Endodermal cell (in vitro differentiated cells): Measurements from ENCODE around the gene PTPRCAP. TPM values are rescaled to one million over a fixed set of nuclear protein-coding genes. Genes with fewer than 3 reads are reported as not detected.
"Not testable (repeated sequence)": the region's sequence is repeated elsewhere in the genome, so short reads cannot be mapped to it uniquely, and the experiment has no call there.

ENCODE experiments used
- DNase-seq: peaks from one replicate; pipeline ENCODE4 v3.0.0-alpha.2; 2017
- H3K27ac ChIP-seq: 2 replicates; pipeline ENCODE4 v1.5.1; 2013; ENCODE audit warnings: mild to moderate bottlenecking, low read depth, low read length, moderate library complexity
- H3K27me3 ChIP-seq: 2 replicates; pipeline ENCODE4 v1.6.1; 2013; ENCODE audit warnings: mild to moderate bottlenecking, low read length, moderate library complexity; ENCODE audit not compliant: insufficient read depth, control insufficient read depth, poor library complexity, severe bottlenecking
- H3K36me3 ChIP-seq: 2 replicates; pipeline ENCODE4 v1.7.0; 2013; ENCODE audit warnings: mild to moderate bottlenecking, low read length, moderate library complexity; ENCODE audit not compliant: control insufficient read depth, insufficient read depth
- H3K4me1 ChIP-seq: one replicate; pipeline ENCODE4 v1.7.0; 2013; ENCODE audit warnings: low read length; ENCODE audit not compliant: control insufficient read depth, insufficient read depth
- H3K4me3 ChIP-seq: 2 replicates; pipeline ENCODE4 v1.5.1; 2013; ENCODE audit warnings: mild to moderate bottlenecking, low read length, moderate library complexity
- H3K9ac ChIP-seq: 2 replicates; pipeline ENCODE4 v1.6.1; 2013; ENCODE audit warnings: mild to moderate bottlenecking, low read length, moderate library complexity; ENCODE audit not compliant: poor library complexity, severe bottlenecking; ENCODE audit errors: extremely low read depth
- H3K9me3 ChIP-seq: 2 replicates; pipeline ENCODE4 v1.6.1; 2013; ENCODE audit warnings: mild to moderate bottlenecking, low read length, moderate library complexity; ENCODE audit not compliant: control insufficient read depth
- H3K27ac Mint-ChIP-seq: 2 replicates; pipeline ENCODE4 v1.8.0; 2020; ENCODE audit warnings: mixed read lengths
- H3K27me3 Mint-ChIP-seq: 2 replicates; pipeline ENCODE4 v1.8.0; 2021; ENCODE audit warnings: mild to moderate bottlenecking, mixed read lengths; ENCODE audit not compliant: insufficient read depth
- H3K36me3 Mint-ChIP-seq: 2 replicates; pipeline ENCODE4 v1.8.0; 2020; ENCODE audit warnings: low read depth, mixed read lengths
- H3K4me1 Mint-ChIP-seq: 2 replicates; pipeline ENCODE4 v1.8.0; 2020; ENCODE audit warnings: mixed read lengths
- H3K4me3 Mint-ChIP-seq: 2 replicates; pipeline ENCODE4 v1.8.0; 2020; ENCODE audit warnings: mild to moderate bottlenecking, moderate library complexity, mixed read lengths
- H3K9me3 Mint-ChIP-seq: 2 replicates; pipeline ENCODE4 v1.8.0; 2020; ENCODE audit warnings: mild to moderate bottlenecking, mixed read lengths
- WGBS, 2 experiments: methylation state at CpG; one replicate each; pipeline versions ENCODE4 v1.1.5 to v1.1.7; 2013; ENCODE audit warnings: missing lambda C conversion rate in 2 of 2, mixed read lengths in 1 of 2; ENCODE audit not compliant: insufficient coverage in 1 of 2, insufficient read length in 1 of 2; 5-methylcytosine and 5-hydroxymethylcytosine counted together
- long read RNA-seq, 4 experiments: library from polyadenylated mRNA in 2 of 4; library from RNA in 1 of 4; library from capped mRNA in 1 of 4; stranded (forward) in 3 of 4; unstranded in 1 of 4; transcript quantifications; one replicate each; pipeline ENCODE4 v2.0.0, GENCODE V29; 2020 to 2021; ENCODE audit warnings: inconsistent platforms in 1 of 4
- polyA plus RNA-seq, 2 experiments: library from polyadenylated mRNA; stranded (reverse); fragments of 50-300 nt; gene quantifications; one replicate each; pipeline ENCODE4 v1.2.3, GENCODE V29; 2013
- total RNA-seq, 2 donors: library from RNA; stranded (reverse); fragmentation: NEBNext Ultra II Directional in 1 of 2; extraction: Animal tissue kit (Norgen Biotek cat#: 25700) in 1 of 2; gene quantifications; 2 replicates in 1 of 2; 3 replicates in 1 of 2; pipeline ENCODE4 v1.2.1, GENCODE V29; 2021
- TF ChIP-seq, protein P1 (sequence below): fragments of 200-600 bp; sonication (generic); conservative IDR thresholded peaks from 2 replicates; pipeline ENCODE4 v1.5.0; 2021; ENCODE audit warnings: antibody characterized with exemption, mild to moderate bottlenecking

The PTPRCAP gene, protein sequence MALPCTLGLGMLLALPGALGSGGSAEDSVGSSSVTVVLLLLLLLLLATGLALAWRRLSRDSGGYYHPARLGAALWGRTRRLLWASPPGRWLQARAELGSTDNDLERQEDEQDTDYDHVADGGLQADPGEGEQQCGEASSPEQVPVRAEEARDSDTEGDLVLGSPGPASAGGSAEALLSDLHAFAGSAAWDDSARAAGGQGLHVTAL
- total RNA-seq: 1 to 10 TPM in 1 of 2 donors, not detected in 1; 2.1 TPM
- polyA plus RNA-seq (2013, experiment 1 of 2): 0.71 TPM
- 0.21 TPM for polyA plus RNA-seq (2013, experiment 2 of 2)
- long read RNA-seq, experiment 1: 0 reads
- long read RNA-seq, experiment 2: 0 reads
- long read RNA-seq, experiment 3: 0 reads
- long read RNA-seq, experiment 4: 0 reads

DNA sequence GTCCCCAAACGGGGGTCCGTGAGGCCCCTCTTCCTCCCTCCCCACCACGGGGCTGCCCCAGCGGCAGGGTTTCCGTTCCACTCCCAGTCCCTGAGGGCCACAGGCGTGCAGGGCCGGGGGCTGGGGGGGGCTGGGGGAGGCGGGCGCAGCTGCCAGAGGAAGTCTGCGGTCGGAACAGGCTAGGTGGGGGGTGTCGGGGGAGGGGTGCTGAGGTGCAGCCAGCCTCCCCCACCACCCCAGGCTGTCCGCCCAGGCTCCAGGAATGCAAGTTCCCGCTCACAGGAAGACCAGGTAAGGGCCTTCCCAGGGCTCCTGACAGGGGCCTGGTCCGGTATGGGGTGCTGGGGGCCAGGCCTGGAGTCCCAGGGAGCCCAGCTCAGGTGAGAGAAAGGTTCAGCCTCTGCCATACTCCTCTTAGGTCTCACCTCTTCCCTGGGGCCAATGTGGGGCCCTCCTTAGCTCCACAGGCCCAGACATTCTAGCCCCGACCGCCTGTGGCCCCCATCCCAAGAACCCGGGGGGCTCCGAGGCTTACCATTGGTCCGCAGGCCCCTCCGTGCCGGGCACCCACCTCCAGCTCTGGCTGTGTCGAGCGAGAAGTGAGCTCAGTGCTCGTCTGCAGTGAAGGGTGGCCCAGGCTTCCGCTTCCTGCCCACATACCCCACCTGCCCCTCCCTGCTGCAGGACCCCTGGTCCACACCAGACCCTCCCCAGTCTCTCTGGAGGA is at the start of gene PTPRCAP:
TSS of gene PTPRCAP (minus strand) at position 601 of the 727 bp plus-strand sequence. CDS start at position 538, 63 bp downstream.
- TF ChIP-seq, protein P1, sequence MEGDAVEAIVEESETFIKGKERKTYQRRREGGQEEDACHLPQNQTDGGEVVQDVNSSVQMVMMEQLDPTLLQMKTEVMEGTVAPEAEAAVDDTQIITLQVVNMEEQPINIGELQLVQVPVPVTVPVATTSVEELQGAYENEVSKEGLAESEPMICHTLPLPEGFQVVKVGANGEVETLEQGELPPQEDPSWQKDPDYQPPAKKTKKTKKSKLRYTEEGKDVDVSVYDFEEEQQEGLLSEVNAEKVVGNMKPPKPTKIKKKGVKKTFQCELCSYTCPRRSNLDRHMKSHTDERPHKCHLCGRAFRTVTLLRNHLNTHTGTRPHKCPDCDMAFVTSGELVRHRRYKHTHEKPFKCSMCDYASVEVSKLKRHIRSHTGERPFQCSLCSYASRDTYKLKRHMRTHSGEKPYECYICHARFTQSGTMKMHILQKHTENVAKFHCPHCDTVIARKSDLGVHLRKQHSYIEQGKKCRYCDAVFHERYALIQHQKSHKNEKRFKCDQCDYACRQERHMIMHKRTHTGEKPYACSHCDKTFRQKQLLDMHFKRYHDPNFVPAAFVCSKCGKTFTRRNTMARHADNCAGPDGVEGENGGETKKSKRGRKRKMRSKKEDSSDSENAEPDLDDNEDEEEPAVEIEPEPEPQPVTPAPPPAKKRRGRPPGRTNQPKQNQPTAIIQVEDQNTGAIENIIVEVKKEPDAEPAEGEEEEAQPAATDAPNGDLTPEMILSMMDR: no peak
- no peaks in the 10 kb centered on the region for H3K27me3 Mint-ChIP-seq
- Histone ChIP-seq H3K4me3 (no peak within 1 kb of the TSS), H3K9me3 (no peaks in the 10 kb centered on the region), H3K36me3 (peaks cover 43% of the 10 kb centered on the region), H3K27me3 (no peaks in the 10 kb centered on the region), H3K4me1 (no peaks in the 10 kb centered on the region), H3K9ac (no peak within 1 kb of the TSS), H3K27ac (no peak within 1 kb of the TSS)
- peaks cover 39% of the 10 kb centered on the region for H3K36me3 Mint-ChIP-seq
- peak within 1 kb of the TSS; percentile 77 for H3K27ac Mint-ChIP-seq
- 88 to 97% methylated on average over 6 to 19 of the region's 26 CpGs for WGBS, 2 experiments
- no peaks in the 10 kb centered on the region for H3K9me3 Mint-ChIP-seq
- peaks cover 3% of the 10 kb centered on the region for H3K4me1 Mint-ChIP-seq
- H3K4me3 Mint-ChIP-seq: no peak within 1 kb of the TSS
- DNase-seq: no peak

DNA sequence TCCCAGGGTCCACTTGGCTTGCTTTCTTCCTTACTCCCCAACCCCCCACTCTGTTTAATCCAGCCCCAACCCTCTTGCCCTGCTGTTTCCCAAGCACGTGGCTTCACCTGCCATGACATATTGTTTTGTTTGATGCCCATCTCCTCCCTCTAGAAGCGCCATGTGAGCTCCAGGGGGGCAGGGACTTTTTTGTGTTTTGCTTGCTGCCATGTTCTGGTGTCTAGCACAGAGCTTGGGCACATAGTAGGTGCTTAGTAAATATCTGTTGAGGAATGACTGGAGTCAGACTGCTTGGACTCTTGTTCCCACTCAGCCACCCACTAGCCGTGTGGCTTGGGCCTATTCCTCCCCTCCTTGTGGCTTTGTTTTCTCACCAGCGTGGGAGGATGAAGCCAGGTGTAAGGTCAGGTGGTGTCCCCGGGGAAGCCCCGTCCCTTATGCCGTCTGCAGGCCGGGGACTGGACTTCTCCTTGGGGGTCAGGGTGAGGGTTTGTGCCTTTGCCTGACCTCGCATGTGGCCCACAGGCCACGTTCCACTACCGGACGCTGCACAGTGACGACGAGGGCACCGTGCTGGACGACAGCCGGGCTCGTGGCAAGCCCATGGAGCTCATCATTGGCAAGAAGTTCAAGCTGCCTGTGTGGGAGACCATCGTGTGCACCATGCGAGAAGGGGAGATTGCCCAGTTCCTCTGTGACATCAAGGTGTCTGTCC is 49.2 kb upstream of the PTPRCAP start:
- Histone ChIP-seq H3K4me1 (no peaks in the 10 kb centered on the region), H3K27ac (no peak overlapping the region), H3K9me3 (no peaks in the 10 kb centered on the region), H3K9ac (no peak overlapping the region), H3K36me3 (no peaks in the 10 kb centered on the region), H3K4me3 (no peak overlapping the region), H3K27me3 (no peaks in the 10 kb centered on the region)
- Mint-ChIP-seq H3K4me3 (no peak overlapping the region), H3K27me3 (peaks cover 19% of the 10 kb centered on the region), H3K36me3 (peaks cover 21% of the 10 kb centered on the region), H3K9me3 (peaks cover 3% of the 10 kb centered on the region), H3K27ac (no peak overlapping the region), H3K4me1 (peaks cover 3% of the 10 kb centered on the region)
- DNase-seq: no peak
- 93 to 95% methylated on average over 14 to 20 of the region's 20 CpGs for WGBS, 2 experiments
- TF ChIP-seq, protein P1: no peak

DNA sequence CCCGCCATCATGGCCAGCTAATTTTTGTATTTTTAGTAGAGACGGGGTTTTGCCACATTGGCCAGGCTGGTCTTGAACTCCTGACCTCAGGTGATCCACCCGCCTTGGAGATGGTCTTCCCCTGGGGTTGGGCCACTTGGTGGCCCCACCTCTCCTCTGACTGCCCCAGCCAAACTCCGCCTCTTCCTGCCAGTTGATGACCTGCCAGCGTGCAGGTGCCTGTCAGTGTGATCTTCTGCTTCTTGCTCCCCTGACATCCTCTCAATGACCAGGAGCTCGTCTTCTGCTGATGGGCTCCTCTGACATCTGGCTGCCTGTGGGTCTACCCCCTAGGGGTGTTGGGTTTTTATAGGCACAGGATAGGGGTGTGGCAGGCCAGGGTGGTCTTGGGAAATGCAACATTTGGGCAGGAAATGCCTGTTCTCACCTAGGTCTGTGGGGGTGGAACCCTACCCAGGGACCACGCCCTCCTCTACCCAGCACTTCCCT is 48.4 kb upstream of the PTPRCAP start:
- H3K27ac Mint-ChIP-seq, H3K4me3 Mint-ChIP-seq, H3K4me1 Mint-ChIP-seq, H3K36me3 ChIP-seq, H3K9me3 Mint-ChIP-seq, H3K27me3 ChIP-seq, H3K4me1 ChIP-seq, H3K9me3 ChIP-seq, H3K27ac ChIP-seq, H3K9ac ChIP-seq, H3K4me3 ChIP-seq: not testable (repeated sequence)
- Mint-ChIP-seq H3K36me3 (peaks cover 18% of the 10 kb centered on the region), H3K27me3 (peaks cover 19% of the 10 kb centered on the region)
- DNase-seq: peak; percentile 76
- 93 to 95% methylated on average over 6 to 7 of the region's 7 CpGs for WGBS, 2 experiments
